Lung (tissue), 12 donors: ENCODE results near the gene CNGA4. TPM values are rescaled to one million over a fixed set of nuclear protein-coding genes. Genes with fewer than 3 reads are reported as not detected.

Experiments
- ATAC-seq: fragments of 200-7000 bp; cut with Tn5 transposase; one replicate; pipeline ENCODE4 v1.9.1; 2020; ENCODE audit warnings: moderate number of reproducible peaks; ENCODE audit not compliant: insufficient read depth, low FRiP score
- DNase-seq, 3 donors: peaks; one replicate each; pipeline ENCODE4 v3.0.0-alpha.2; 2013 to 2017
- H3K27ac ChIP-seq, 2 donors: one replicate each; pipeline ENCODE4 v1.5.1; 2013; ENCODE audit warnings: mild to moderate bottlenecking in 2 of 2, moderate library complexity in 2 of 2, control low read depth in 1 of 2, inconsistent platforms in 1 of 2, low read depth in 1 of 2, low read length in 1 of 2
- H3K27me3 ChIP-seq, 3 donors: one replicate each; pipeline ENCODE4 v1.5.1; 2013; ENCODE audit warnings: low read length in 2 of 3; ENCODE audit not compliant: control insufficient read depth in 3 of 3, insufficient read depth in 3 of 3
- H3K36me3 ChIP-seq, 4 donors: one replicate each; pipeline ENCODE4 v1.5.1; 2013; ENCODE audit warnings: low read length in 4 of 4, mild to moderate bottlenecking in 1 of 4, moderate library complexity in 1 of 4; ENCODE audit not compliant: control insufficient read depth in 4 of 4, insufficient read depth in 4 of 4
- H3K4me1 ChIP-seq, 5 donors: one replicate each; pipeline ENCODE4 v1.5.1; 2013; ENCODE audit warnings: low read length in 5 of 5, mild to moderate bottlenecking in 2 of 5, moderate library complexity in 1 of 5; ENCODE audit not compliant: control insufficient read depth in 5 of 5, insufficient read depth in 5 of 5
- H3K4me3 ChIP-seq: one replicate; pipeline ENCODE4 v1.5.1; 2013; ENCODE audit warnings: mild to moderate bottlenecking, control low read depth, moderate library complexity
- H3K9ac ChIP-seq, 2 donors: one replicate each; pipeline ENCODE4 v1.5.1; 2013; ENCODE audit warnings: low read length in 2 of 2, control low read depth in 1 of 2; ENCODE audit not compliant: insufficient read depth in 1 of 2
- H3K9me3 ChIP-seq, 4 donors: one replicate each; pipeline ENCODE4 v1.5.1; 2013; ENCODE audit warnings: low read length in 3 of 4, mild to moderate bottlenecking in 1 of 4, moderate library complexity in 1 of 4; ENCODE audit not compliant: control insufficient read depth in 4 of 4, insufficient read depth in 3 of 4
- CTCF ChIP-seq: IDR thresholded peaks from 2 replicates; pipeline ENCODE4 v1.5.1; 2012; ENCODE audit warnings: mild to moderate bottlenecking; ENCODE audit errors: control extremely low read depth, extremely low read depth
- WGBS, 2 donors: extraction: QIAGEN DNeasy Blood & Tissue Kit; methylation state at CpG; one replicate each; pipeline ENCODE4 v1.1.7; 2013; 5-methylcytosine and 5-hydroxymethylcytosine counted together
- polyA plus RNA-seq, 2 donors: library from polyadenylated mRNA; stranded (reverse); fragments of 200-250 nt; gene quantifications; one replicate each; pipeline ENCODE4 v1.2.1, GENCODE V29; 2013
- total RNA-seq, 2 donors: library from RNA; depleted of rRNA in 1 of 2; stranded (reverse); fragments of >200 nt in 1 of 2; gene quantifications; one replicate each; pipeline ENCODE4 v1.2.1, GENCODE V29; 2014 to 2021
- donor health status: control.
- donor health status: control.
- donor health status: Bipolar disorder and iron deficiency.
- donor health status: healthy.
- donor health status: DM: yes; HTN: yes; CAD: no.

CNGA4 gene
- total and polyA plus RNA-seq, 4 donors, result 0.85 to 12.0 (median 4.6) TPM

GRCh38 chr11:6253197-6253596 is 14.3 kb downstream of the CNGA4 start:
- no peak for TF ChIP-seq CTCF
- peaks cover 0 to 9% (median 3%) of the 10 kb centered on the region in 5 donors for H3K4me1 ChIP-seq
- H3K36me3 ChIP-seq, result no peaks in the 10 kb centered on the region
- no peak overlapping the region for H3K9ac ChIP-seq
- WGBS, 2 donors, result 82 to 83% methylated on average over 1 of the region's 1 CpG
- H3K4me3 ChIP-seq, result no peak overlapping the region
- ATAC-seq (no peak), DNase-seq (peak in 1 of 3 donors; percentile 19)
- H3K27me3 ChIP-seq, result peaks cover 0 to 20% (median 19%) of the 10 kb centered on the region in 3 donors
- peaks cover 0 to 4% (median 0%) of the 10 kb centered on the region in 4 donors for H3K9me3 ChIP-seq
- no peak overlapping the region for H3K27ac ChIP-seq

DNA sequence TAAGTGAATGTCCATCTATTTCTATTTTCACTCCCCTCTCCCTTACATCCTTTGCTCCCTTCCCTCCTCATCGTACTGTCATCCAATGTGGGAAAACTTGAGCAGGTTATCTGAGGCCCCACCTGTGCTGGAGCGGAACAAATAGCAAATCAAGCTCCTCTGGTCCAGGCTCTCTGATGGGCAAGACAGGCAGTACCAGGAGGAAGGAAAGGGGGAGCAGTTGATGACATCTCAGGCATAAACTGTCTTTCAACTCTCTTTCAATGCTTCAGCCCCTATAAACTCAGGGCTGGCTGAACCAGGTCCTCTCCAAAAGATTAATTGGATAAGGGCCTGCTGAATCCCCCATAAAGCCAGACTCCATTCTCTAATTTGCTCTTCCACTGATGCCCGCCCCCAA is 19.3 kb downstream of the CNGA4 start:
- H3K9me3 ChIP-seq, result peaks cover 0 to 4% (median 0%) of the 10 kb centered on the region in 4 donors

DNA sequence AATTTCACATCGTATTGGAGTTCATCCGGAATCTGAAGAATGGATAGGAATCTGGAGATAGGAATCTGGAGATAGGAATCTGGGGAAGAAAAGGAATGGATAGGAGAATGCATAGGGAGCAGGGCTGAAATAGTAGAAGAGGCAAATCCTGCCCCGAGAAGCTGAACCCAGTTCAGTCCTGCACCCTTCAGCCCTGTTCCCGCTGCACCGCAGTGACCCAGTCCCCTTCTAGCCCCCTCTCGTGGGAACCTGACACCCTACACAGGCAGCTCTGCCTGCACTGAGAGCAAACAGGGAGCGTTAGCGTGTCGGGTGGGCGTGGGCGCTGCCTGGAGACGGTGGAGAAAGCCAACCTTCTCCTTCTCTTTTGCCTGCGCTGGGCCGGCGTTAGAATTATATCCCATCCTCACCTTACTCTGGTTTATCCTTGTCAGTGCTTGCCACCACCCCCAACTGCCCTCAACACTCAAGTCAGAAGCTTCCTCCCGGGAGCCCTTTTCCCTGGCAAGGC is 19.7 kb downstream of the CNGA4 start:
- no peak overlapping the region for H3K4me3 ChIP-seq
- 8 to 13% methylated on average over 16 of the region's 16 CpGs for WGBS, 2 donors

More for the DNA sequence above, 19.3 kb downstream of the CNGA4 start:
- no peaks in the 10 kb centered on the region for H3K36me3 ChIP-seq
- H3K27me3 ChIP-seq, result peaks cover 0 to 61% (median 59%) of the 10 kb centered on the region in 3 donors
- H3K4me3 ChIP-seq, result no peak overlapping the region
- peaks cover 0 to 12% (median 0%) of the 10 kb centered on the region in 5 donors for H3K4me1 ChIP-seq
- H3K27ac ChIP-seq, result no peak overlapping the region
- no peak for ATAC-seq
- TF ChIP-seq CTCF, result no peak
- WGBS, 2 donors, result 81 to 83% methylated on average over 3 of the region's 3 CpGs
- no peak overlapping the region for H3K9ac ChIP-seq
- DNase-seq, result no peak

More for the DNA sequence above, 19.7 kb downstream of the CNGA4 start:
- H3K9me3 ChIP-seq, result peaks cover 0 to 4% (median 0%) of the 10 kb centered on the region in 4 donors
- peaks cover 0 to 62% (median 59%) of the 10 kb centered on the region in 3 donors for H3K27me3 ChIP-seq
- no peak for TF ChIP-seq CTCF
- no peak overlapping the region for H3K27ac ChIP-seq
- DNase-seq (peak in 1 of 3 donors; percentile 18), ATAC-seq (no peak)
- H3K36me3 ChIP-seq, result no peaks in the 10 kb centered on the region
- H3K4me1 ChIP-seq, result peaks cover 0 to 12% (median 0%) of the 10 kb centered on the region in 5 donors
- no peak overlapping the region for H3K9ac ChIP-seq
